Activated CD4-positive, alpha-beta T cell treated with anti-CD3 and anti-CD28 coated beads for 36 hours (primary cell): ENCODE results near the gene SNAPIN. TPM values are rescaled to one million over a fixed set of nuclear protein-coding genes. Genes with fewer than 3 reads are reported as not detected.
"Not testable (repeated sequence)": the region's sequence is repeated elsewhere in the genome, so short reads cannot be mapped to it uniquely, and the experiment has no call there.

Experiments used
- ATAC-seq: fragments of 200-7000 bp; cut with Tn5 transposase; one replicate; pipeline ENCODE4 v1.10.0; 2021; ENCODE audit warnings: mild to moderate bottlenecking, moderate library complexity
- CTCF ChIA-PET: fragments of 350-600 bp; sonication (Branson Sonifier 250); formaldehyde crosslinking; loops from one replicate; lab custom pipeline; 2021; ENCODE audit warnings: antibody characterized with exemption; lab: Charles Lee
- POLR2A ChIA-PET: fragments of 350-600 bp; sonication (Branson Sonifier 250); formaldehyde crosslinking; loops from one replicate; lab custom pipeline; 2021; ENCODE audit warnings: antibody characterized with exemption, inconsistent platforms; lab: Charles Lee
- DNase-seq: peaks from one replicate; pipeline ENCODE4 v3.0.0-alpha.2; 2020
- H3K27ac Mint-ChIP-seq: one replicate; pipeline ENCODE4 v1.8.0; 2021; ENCODE audit warnings: mixed read lengths
- H3K27me3 Mint-ChIP-seq: one replicate; pipeline ENCODE4 v1.8.0; 2021; ENCODE audit warnings: mixed read lengths
- H3K36me3 Mint-ChIP-seq: one replicate; pipeline ENCODE4 v1.8.0; 2021; ENCODE audit warnings: low read depth, mixed read lengths
- H3K4me1 Mint-ChIP-seq: one replicate; pipeline ENCODE4 v1.8.0; 2021; ENCODE audit warnings: mixed read lengths
- H3K4me3 Mint-ChIP-seq: one replicate; pipeline ENCODE4 v1.8.0; 2021; ENCODE audit warnings: mild to moderate bottlenecking, moderate library complexity, mixed read lengths
- H3K9me3 Mint-ChIP-seq: one replicate; pipeline ENCODE4 v1.8.0; 2021; ENCODE audit warnings: low read depth, mixed read lengths
- intact Hi-C, 2 experiments: fragments of 100-400 bp; cut with DNase I in 1 of 2; cut with micrococcal nuclease in 1 of 2; formaldehyde crosslinking; loops; one replicate each; pipeline versions ENCODE4 v1.14.2 to v1.15.1; 2022 to 2024; cut with DNase I, micrococcal nuclease
- total RNA-seq, 2 experiments: library from RNA; stranded (reverse); gene quantifications; one replicate each; pipeline ENCODE4 v1.2.3, GENCODE V29; 2021

SNAPIN gene
- total RNA-seq, 2 experiments from 2014 or later = 34.2 to 38.4 TPM

DNA sequence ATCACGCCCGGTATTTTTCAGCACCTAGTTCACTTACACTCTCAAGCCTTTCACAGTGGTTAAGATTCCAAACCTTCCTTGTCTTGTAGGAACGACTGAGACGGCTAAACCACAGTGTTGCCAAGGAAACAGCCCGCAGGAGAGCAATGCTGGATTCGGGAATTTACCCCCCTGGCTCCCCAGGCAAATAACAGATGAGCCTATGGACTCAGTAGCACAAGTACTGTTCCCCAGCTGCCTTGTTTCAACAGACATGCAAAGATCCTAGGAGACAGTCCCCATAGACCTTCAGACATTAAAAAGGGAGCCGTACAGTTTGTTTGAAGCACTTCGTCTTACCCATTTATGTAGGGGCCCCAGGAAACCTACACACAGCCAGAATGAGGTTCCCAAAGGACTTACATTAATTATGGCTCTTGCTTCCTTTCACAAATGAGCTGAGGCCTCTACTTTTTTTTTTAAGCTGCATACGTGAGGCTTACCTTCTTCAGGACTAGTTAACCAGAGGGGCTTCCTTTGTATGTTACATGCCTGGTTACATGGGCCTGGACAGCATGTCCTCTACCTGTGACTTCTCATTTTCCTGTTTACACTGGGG, 2.7 kb downstream of the SNAPIN start:
- peaks cover 54% of the 10 kb centered on the region for H3K36me3 Mint-ChIP-seq
- CTCF ChIA-PET = no interaction called here
- intact Hi-C loops = no loop called here
- peaks cover 13% of the 10 kb centered on the region for H3K4me1 Mint-ChIP-seq
- peak overlapping the region; percentile 29 for H3K27ac Mint-ChIP-seq
- H3K4me3 Mint-ChIP-seq = no peak overlapping the region
- H3K9me3 Mint-ChIP-seq = no peaks in the 10 kb centered on the region
- no peak for DNase-seq
- H3K27me3 Mint-ChIP-seq = no peaks in the 10 kb centered on the region
- ATAC-seq = no peak
- POLR2A ChIA-PET = interaction anchor here (0.6 kb wide), 1 partner anchor 112 kb away, joined by 3 read pairs; no protein-coding TSS in a partner anchor

GRCh38 chr1:153662269-153662668, 3.8 kb downstream of the SNAPIN start:
- Mint-ChIP-seq H3K27me3 (no peaks in the 10 kb centered on the region), H3K27ac (no peak overlapping the region), H3K36me3 (peaks cover 64% of the 10 kb centered on the region), H3K4me3 (no peak overlapping the region), H3K4me1 (peaks cover 15% of the 10 kb centered on the region), H3K9me3 (no peaks in the 10 kb centered on the region)
- ATAC-seq (no peak), DNase-seq (no peak)
- ChIA-PET CTCF (no interaction called here), POLR2A (interaction anchor here (0.6 to 0.7 kb wide), 2 partner anchors 9 to 204 kb away, joined by 3 read pairs; no protein-coding TSS in a partner anchor)
- intact Hi-C loops = no loop called here

GRCh38 chr1:153663211-153663610, 4.7 kb downstream of the SNAPIN start:
- H3K9me3 Mint-ChIP-seq = no peaks in the 10 kb centered on the region
- peaks cover 74% of the 10 kb centered on the region for H3K36me3 Mint-ChIP-seq
- intact Hi-C loops = no loop called here
- peak overlapping the region; percentile 47 for H3K27ac Mint-ChIP-seq
- POLR2A ChIA-PET = interaction anchor here (0.6 to 0.9 kb wide), 4 partner anchors 13 to 663 kb away, joined by 3 to 8 read pairs (median 5); no protein-coding TSS in a partner anchor
- H3K4me3 Mint-ChIP-seq = no peak overlapping the region
- H3K27me3 Mint-ChIP-seq = no peaks in the 10 kb centered on the region
- H3K4me1 Mint-ChIP-seq = peaks cover 22% of the 10 kb centered on the region
- CTCF ChIA-PET = no interaction called here
- ATAC-seq = no peak
- DNase-seq = no peak

DNA sequence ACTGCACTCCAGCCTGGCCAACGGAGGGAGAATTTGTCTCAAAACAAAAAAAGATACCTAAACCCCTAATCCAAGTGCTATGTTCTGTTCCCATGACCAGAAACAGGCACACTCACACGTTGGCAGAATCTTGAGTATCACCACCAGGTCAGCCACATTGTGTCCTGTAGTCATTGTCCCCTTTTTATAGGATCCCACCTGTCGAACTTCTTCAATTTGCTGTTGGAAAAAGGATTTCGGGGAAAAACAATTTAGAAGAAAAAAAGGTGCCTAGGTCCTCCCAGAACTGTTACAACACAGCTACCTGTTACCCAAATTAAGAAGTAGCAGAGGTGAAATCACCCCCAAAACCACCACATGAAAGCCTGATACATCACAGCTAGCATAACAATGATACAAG, 8.9 kb downstream of the SNAPIN start:
- POLR2A ChIA-PET = interaction anchor here (0.6 to 2.0 kb wide), 4 partner anchors 18 to 332 kb away, joined by 3 to 7 read pairs (median 5); partner anchors contain the start of gene CHTOP
- CTCF ChIA-PET = interaction anchor here (0.5 to 1.4 kb wide), 7 partner anchors 11 to 320 kb away, joined by 3 to 4 read pairs (median 3); no protein-coding TSS in a partner anchor

DNA sequence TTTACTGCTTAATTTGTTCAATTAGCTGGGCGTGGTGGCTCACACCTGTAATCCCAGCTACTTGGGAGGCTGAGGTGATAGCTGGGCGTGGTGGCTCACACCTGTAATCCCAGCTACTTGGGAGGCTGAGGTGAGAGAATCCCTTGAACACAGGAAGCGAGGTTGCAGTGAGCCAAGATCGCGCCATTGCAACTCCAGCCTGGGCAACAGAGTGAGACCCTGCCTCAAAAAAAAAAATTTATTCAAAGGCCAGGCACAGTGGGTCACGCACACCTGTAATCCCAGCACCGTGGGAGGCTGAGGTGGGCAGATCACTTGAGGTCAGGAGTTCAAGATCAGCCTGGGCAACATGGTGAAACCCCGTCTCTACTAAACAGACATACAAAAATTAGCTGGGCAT, 10.2 kb downstream of the SNAPIN start:
- intact Hi-C loops, H3K27me3 Mint-ChIP-seq, DNase-seq, ATAC-seq, H3K9me3 Mint-ChIP-seq, H3K4me3 Mint-ChIP-seq, H3K27ac Mint-ChIP-seq, CTCF ChIA-PET: not testable (repeated sequence)
- POLR2A ChIA-PET = interaction anchor here (0.6 to 1.5 kb wide), 2 partner anchors 10 to 30 kb away, joined by 3 to 4 read pairs; partner anchors contain the start of gene SNAPIN
- H3K4me1 Mint-ChIP-seq = peaks cover 34% of the 10 kb centered on the region
- peaks cover 59% of the 10 kb centered on the region for H3K36me3 Mint-ChIP-seq

More for the DNA sequence above, 8.9 kb downstream of the SNAPIN start:
- Mint-ChIP-seq H3K27me3 (no peaks in the 10 kb centered on the region), H3K4me3 (no peak overlapping the region), H3K36me3 (peaks cover 68% of the 10 kb centered on the region), H3K9me3 (no peaks in the 10 kb centered on the region), H3K27ac (peak overlapping the region; percentile 84), H3K4me1 (peaks cover 32% of the 10 kb centered on the region)
- ATAC-seq (no peak), DNase-seq (no peak)
- intact Hi-C loops = no loop called here

GRCh38 chr1:153669606-153670005, 11.1 kb downstream of the SNAPIN start:
- CTCF ChIA-PET = no interaction called here
- POLR2A ChIA-PET = interaction anchor here (0.7 to 1.5 kb wide), 2 partner anchors 10 to 321 kb away, joined by 4 to 5 read pairs; partner anchors contain the start of gene SNAPIN
- Mint-ChIP-seq H3K27ac (no peak overlapping the region), H3K9me3 (no peaks in the 10 kb centered on the region), H3K4me3 (no peak overlapping the region), H3K36me3 (peaks cover 53% of the 10 kb centered on the region), H3K27me3 (no peaks in the 10 kb centered on the region), H3K4me1 (peaks cover 34% of the 10 kb centered on the region)
- intact Hi-C loops = loop anchor here (2.0 to 10.0 kb wide), 9 partner anchors 97 to 655 kb away; partner anchors contain the start of genes ATP8B2 (in 1 of the 2), DENND4B (in 1 of the 2) and SLC27A3 (in 1 of the 2)
- DNase-seq (no peak), ATAC-seq (no peak)

DNA sequence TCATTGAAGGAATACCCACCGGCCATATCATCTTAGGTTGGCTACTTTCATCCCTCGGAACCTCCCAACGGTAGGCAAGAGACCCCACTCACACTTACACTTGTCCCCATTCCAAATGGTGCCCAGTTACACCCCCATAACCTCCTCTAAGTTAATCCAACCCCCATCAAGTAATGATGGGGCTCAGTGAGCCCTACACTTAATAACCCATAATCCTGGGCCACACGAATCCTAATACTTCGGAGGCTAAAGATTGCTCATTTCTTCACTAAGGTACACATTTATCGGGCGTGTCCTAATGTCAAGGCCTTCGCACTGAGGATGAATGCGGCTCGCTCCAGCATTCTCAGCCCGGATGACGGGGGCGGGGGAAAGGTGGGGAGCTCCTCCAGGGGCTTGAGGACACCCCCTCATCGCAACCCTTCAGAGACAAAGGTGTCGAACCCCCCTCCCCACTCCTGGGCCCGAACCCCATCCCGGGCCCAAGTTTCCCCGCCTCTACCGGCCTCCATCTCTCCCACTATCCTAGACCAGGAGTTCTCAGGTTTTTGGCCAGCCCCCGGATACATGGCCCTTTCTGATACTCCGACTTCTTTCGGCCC, 11.9 kb downstream of the SNAPIN start:
- Mint-ChIP-seq H3K4me1 (peaks cover 34% of the 10 kb centered on the region), H3K27ac (no peak overlapping the region), H3K9me3 (no peaks in the 10 kb centered on the region), H3K36me3 (peaks cover 45% of the 10 kb centered on the region), H3K4me3 (no peak overlapping the region), H3K27me3 (no peaks in the 10 kb centered on the region)
- peak; percentile 51 for DNase-seq
- CTCF ChIA-PET = no interaction called here
- peak; percentile 1 for ATAC-seq
- intact Hi-C loops = loop anchor here (2.0 to 10.0 kb wide), 9 partner anchors 98 to 654 kb away; partner anchors contain the start of genes ATP8B2 (in 1 of the 2), DENND4B (in 1 of the 2) and SLC27A3 (in 1 of the 2)
- POLR2A ChIA-PET = interaction anchor here (0.6 to 1.5 kb wide), 2 partner anchors 37 to 353 kb away, joined by 4 to 13 read pairs; partner anchors contain the start of gene CHTOP

- no peaks in the 10 kb centered on the region for H3K9me3 Mint-ChIP-seq
- H3K4me1 Mint-ChIP-seq = peaks cover 34% of the 10 kb centered on the region
- ChIA-PET POLR2A (interaction anchor here (0.6 to 1.5 kb wide), 4 partner anchors 9 to 320 kb away, joined by 3 to 13 read pairs (median 4); partner anchors contain the start of gene CHTOP), CTCF (interaction anchor here (1.0 to 2.0 kb wide), 10 partner anchors 27 to 276 kb away, joined by 3 to 8 read pairs (median 4); partner anchors contain the start of genes CHTOP, DENND4B and S100A13)
- no peak within 1 kb of the TSS for H3K4me3 Mint-ChIP-seq
- peak; percentile 92 for ATAC-seq
- peaks cover 43% of the 10 kb centered on the region for H3K36me3 Mint-ChIP-seq
- no peak within 1 kb of the TSS for H3K27ac Mint-ChIP-seq
- peak; percentile 99 for DNase-seq
- no peaks in the 10 kb centered on the region for H3K27me3 Mint-ChIP-seq
- intact Hi-C loops = loop anchor here (1.0 to 10.0 kb wide), 22 partner anchors 13 to 654 kb away; partner anchors contain the start of genes CHTOP (in 2 of the 2), RPS27 (in 2 of the 2), SNAPIN (in 2 of the 2) and ATP8B2 (in 1 of the 2)
Measured at GRCh38 chr1:153670859-153671627, 12.5 kb downstream of the SNAPIN start, which contains the start of gene ILF2. Gene ILF2 (minus strand): TSS chr1:153670993. CDS start chr1:153670922, 71 bp downstream.

- not testable (repeated sequence) for H3K9me3 Mint-ChIP-seq, H3K27me3 Mint-ChIP-seq, H3K4me3 Mint-ChIP-seq, H3K27ac Mint-ChIP-seq
- peaks cover 36% of the 10 kb centered on the region for H3K36me3 Mint-ChIP-seq
- H3K4me1 Mint-ChIP-seq = peaks cover 34% of the 10 kb centered on the region
- POLR2A ChIA-PET = interaction anchor here (0.6 to 0.7 kb wide), 4 partner anchors 9 to 319 kb away, joined by 3 to 8 read pairs (median 4); no protein-coding TSS in a partner anchor
- ATAC-seq (peak; percentile 39), DNase-seq (peak; percentile 74)
- CTCF ChIA-PET = interaction anchor here (0.6 to 2.0 kb wide), 17 partner anchors 8 to 275 kb away, joined by 3 to 8 read pairs (median 4); partner anchors contain the start of genes CHTOP, DENND4B, S100A13 and S100A14
- intact Hi-C loops = loop anchor here (1.0 to 10.0 kb wide), 22 partner anchors 13 to 653 kb away; partner anchors contain the start of genes CHTOP (in 2 of the 2), RPS27 (in 2 of the 2), SNAPIN (in 2 of the 2) and ATP8B2 (in 1 of the 2)
Measured at GRCh38 chr1:153671628-153672353, 13.3 kb downstream of the SNAPIN start.

GRCh38 chr1:153673511-153673910, 15.0 kb downstream of the SNAPIN start:
- intact Hi-C loops = loop anchor here in 1 of 2 experiments (5.0 to 10.0 kb wide), 3 partner anchors 101 to 509 kb away; partner anchors contain the start of gene SLC27A3
- CTCF ChIA-PET = interaction anchor here (0.7 to 0.9 kb wide), 2 partner anchors 46 to 125 kb away, joined by 3 to 5 read pairs; partner anchors contain the start of gene S100A13
- Mint-ChIP-seq H3K4me1 (peaks cover 33% of the 10 kb centered on the region), H3K36me3 (peaks cover 19% of the 10 kb centered on the region), H3K27ac (peak overlapping the region; percentile 25), H3K9me3 (no peaks in the 10 kb centered on the region), H3K27me3 (peaks cover 19% of the 10 kb centered on the region), H3K4me3 (peak overlapping the region; percentile 10)
- DNase-seq (no peak), ATAC-seq (no peak)
- POLR2A ChIA-PET = no interaction called here
